ENCODE results near the gene IRF9.
A peak's percentile ranks its signal among the peaks of the same experiment; 100 is the strongest.

IRF9 gene

DNA sequence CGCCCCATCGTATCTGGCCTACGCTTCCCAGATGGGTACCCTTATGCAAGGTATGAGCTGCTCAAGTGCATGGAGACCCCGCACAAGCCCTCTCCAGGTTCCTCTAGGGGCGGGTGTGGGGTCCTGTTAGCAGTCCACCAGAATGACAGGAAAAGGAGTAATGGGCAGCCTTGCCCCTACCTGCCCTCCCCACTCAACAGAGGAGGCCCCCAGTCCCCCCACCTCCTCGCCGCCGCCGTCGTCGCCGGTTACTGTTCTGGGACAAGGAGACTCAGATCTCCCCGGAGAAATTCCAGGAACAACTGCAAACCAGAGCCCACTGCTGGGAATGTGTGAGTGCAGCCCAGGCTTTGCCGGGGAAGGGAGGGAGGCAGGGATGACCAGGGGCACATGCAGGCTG lies 16.8 kb downstream of the IRF9 start:
- no peak for DNase-seq (ENCODE audit: low spot score)

DNA sequence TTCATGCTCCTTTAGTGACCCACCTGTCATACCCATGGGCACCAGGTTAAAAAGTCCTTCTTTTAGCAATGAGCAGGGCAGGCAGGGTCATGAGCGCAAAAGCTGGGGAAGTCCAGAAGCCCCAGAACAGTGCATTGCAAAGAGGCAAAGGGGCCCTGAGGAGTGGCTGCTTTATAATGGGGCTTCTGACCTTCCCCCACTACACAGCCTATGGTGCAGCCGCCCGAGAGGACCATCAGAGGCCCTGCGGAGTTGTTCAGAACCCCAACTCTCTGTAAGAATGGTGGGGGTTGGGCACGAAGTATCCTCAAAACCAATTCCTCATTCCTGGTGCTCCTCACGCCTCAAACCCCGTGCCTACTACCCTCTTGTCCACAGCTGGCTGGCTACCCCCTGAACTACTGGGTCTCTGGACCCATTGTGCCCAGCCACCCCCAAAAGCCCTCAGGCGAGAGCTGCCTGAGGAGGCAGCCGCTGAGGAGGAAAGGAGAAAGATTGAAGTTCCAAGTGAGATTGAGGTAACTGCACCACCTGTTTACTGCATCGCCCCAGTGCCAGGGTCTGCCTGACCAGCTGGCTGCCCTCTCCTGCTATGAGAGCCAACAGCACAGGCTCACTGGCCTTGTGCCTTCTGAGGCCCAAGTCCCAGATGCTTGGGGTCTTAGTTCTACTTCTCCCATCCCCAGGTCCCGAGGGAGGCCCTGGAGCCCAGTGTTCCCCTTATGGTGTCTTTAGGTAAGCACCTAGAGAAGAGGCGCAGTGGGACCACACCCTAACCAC lies 17.5 kb downstream of the IRF9 start:
- no peak for DNase-seq (ENCODE audit: low spot score)

DNA sequence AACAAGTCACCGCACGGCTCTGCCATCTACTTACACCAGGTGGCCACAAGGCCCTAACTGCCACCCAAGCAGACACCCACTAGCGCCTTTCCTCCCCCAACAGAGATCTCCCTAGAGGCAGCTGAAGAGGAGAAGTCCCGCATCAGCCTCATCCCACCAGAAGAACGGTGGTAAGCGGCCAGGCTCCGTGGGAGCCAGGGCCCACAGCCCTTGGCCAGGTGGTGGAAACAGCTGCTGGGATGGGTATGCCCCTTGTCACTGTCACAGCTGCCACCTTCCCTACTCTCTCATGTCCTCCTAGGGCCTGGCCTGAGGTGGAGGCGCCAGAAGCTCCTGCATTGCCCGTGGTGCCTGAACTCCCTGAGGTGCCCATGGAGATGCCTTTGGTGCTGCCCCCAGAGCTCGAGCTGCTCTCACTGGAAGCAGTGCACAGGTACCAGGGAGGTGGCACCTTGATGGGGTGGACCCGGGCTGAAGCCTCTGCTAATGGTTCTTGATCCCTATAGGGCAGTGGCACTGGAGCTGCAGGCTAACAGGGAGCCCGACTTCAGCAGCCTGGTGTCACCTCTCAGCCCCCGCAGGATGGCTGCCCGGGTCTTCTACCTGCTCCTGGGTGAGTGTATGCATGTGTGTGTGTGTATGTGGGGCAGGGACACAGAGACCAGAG lies 18.4 kb downstream of the IRF9 start:
- no peak for DNase-seq (ENCODE audit: low spot score)

DNA sequence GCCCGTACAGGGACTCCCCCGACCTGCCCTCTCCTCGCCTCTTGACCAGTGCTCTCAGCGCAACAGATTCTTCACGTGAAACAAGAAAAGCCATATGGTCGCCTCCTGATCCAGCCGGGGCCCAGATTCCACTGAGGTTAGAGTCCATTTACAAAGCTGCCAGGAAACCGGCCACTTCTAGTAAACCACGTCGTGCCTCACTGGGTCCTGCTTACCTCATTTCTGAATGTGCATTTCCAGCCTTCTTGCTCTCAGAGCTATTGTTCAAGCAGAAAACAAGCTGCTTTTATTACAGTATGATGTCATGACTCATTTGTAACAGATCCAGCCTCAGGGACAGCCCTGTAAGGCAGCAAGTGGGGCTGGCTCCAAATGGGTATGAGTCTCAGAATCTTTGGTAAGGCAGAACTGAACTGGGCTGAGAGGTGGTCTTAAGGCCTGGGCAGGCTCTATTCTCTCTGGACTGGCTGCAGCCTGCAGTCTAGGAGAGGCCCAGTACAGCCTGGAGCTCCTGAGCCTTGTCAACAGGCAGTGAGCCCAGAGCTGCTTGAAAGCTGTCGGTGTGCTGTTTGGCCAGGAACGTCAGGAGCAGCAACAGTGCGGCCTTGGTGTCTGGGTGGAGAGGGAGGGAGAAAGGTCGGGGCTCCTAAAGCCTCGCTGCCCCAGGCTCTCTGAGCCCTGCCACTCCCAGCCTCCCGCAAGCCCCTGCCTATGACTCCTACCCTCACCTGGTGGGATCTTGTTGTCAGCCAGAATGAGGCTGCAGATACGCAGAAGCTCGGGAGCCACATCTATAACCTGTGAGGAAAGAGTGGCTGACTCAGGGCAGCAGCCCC lies 19.1 kb downstream of the IRF9 start:
- peak; percentile 79 for DNase-seq (ENCODE audit: low spot score)

DNA sequence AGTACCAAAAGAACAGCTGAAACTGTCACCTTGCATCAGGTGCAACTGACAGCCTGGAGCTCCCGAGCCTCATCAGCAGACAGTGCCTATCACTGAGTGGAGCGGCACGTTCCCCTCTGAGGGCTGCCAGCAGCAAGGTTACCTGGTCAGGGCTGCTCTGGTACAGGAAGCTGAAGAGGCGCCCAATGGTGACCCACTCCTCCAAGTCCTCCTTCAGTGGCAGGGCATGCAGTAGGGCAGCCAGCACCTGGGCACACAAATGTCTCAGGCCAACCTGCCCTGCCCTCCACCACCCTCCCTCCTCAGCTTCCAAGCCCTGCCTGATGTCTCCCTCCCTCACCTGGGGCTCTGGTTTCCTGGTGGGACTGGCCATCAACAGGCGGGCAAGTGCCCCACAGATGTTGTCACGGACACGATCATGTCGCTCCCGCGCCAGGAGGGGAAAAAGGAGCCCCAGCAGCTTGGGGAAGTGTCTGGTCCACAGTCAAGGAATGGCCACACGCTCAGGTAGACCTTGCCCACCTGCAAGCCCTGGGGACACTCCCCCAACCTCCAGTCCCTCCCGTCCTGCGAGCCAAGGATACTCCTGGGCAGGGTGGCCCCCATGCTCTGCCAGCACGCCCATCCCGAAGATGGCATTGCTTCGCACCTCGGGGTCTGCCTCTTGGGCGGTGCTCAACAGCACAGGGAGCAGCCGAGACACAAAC lies 20.5 kb downstream of the IRF9 start:
- no peak for DNase-seq (ENCODE audit: low spot score)

DNA sequence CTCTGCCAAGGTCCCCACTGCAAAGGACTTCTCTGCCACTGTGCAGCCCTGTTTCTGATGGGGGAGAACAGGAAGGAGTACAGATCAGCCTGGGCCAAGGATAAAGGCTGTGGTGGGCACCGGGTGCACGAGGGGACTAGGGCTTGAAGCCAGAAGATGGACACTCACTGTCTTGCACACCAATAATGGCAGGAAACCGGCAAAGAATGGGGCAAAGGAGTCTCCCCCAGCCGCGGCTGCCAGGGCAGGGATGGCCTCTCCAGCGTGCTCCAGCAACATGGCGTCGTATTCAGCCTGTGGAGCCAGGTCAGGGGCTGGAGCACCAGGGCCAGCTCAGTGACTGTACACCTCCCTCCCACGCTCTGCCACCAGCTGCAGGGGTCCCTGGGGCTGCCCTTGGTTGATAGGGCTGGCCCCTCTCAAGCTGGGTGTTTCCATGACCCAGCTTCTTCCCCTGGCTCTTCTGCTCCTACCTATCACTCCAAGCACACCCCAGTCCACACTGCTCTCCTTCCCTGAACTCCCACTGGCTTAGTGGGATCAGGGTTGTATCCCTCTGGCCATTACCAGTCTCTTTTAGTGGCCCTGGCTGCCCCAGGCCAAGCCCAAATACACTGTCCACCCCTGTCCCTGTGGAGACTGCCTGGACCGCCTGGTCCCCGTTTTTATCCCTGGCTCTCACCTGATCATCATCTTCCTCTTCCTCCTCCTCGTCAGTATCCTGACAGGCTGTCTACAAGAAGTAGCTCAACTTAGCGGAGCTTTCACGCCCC lies 21.2 kb downstream of the IRF9 start:
- DNase-seq (ENCODE audit: low spot score): no peak

DNA sequence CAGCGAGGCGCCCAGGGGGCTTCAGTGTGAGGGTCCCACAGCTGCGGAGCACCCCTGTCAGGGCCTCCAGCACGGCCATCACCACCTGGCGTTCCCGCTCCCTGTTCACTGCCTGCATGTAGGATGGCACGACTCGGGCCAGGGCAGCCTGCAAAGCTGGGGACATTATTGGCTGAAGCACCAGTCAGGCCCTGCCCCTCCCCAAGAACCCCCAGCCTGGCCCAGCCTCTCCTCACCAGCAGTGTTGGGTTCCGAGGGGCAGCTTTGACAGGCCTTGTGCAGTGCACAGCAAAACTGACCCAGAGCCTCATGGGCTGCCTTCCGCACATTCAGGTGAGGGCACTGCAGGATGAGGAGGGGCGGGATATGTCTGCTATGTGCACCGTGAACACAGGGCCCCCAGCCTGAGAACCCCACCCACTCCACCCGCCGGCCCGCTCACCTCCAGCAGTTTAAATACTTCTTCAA lies 22.0 kb downstream of the IRF9 start:
- DNase-seq (ENCODE audit: low spot score): no peak

DNA sequence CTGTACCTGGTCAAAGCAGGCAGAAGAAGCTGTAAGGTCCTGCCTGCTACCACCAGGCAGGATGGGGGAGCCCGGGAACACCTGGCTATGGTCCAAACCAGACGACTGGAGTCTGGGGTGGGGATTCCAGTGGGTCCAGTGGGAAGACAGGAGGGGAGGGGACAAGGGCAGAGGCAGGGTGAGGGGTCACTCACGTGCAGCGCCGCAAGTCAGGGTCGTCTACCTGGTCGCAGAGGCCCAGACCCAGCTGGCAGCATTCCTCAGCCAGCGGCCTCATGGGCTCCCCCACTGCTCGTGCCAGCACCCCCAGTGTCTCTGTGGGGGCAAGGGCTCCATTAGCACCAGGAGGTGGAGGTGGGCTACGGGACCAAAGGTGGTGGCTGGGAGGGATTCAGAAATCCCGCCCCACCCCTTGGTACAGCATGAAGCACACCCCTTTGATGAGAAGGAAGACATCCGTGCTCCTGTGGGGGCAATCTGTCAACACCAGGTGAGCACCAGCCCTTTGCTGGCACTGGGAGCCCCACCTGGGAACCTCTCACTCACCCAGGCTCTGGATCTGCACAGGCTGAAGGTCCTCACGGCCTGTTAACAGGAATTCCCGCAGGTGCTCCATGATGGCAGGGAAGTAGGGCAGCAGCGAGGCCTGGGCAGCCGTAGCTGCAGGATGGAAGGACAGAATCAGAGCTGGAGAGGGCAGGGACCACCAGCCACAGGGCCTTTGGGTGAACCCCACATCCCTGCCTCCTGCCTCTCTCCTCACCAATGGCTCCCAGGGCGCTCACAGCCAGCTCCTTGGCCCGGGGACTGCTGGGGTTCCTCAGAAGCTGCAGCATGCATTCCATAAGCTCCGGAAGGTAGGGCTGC lies 23.3 kb downstream of the IRF9 start:
- DNase-seq (ENCODE audit: low spot score): no peak

DNA sequence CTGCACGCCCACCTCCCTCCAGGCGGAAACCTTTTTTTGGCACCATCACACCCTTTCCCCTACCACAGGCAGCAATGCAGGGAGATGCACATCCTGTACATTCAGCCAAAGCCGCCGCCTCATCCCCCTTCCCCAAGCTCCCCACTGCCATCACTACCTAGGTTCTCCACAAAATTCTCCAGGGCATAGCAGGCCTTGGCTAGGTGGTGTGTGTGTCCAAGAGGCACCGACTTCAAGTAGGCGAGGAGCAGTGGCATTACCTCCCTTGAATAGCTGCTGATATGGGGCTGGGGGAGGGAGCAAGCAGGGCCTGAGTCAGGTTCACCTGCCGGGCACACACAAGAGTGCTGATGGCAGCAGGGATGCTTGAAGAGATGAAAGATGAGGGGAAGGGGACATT lies 24.0 kb downstream of the IRF9 start:
- DNase-seq (ENCODE audit: low spot score): no peak

DNA sequence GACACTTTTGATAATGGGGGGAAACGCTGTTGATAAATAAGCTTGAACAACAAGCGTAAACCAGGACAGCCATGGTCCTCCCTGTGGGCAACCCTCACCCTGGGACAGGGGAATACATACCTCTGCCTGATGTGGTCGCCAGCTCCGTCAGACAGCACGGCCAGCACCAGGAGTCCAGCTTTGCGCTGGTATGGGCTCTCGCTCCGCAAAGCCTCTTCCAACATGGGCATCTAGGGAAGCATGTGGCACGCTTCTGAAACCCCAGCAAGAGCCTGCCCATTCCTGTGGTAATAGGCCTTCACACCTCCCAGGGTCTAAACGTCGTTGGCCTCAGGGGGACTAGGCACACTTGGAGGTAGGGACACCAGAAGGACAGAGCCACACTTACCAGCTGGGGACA lies 24.7 kb downstream of the IRF9 start:
- no peak for DNase-seq (ENCODE audit: low spot score)

DNA sequence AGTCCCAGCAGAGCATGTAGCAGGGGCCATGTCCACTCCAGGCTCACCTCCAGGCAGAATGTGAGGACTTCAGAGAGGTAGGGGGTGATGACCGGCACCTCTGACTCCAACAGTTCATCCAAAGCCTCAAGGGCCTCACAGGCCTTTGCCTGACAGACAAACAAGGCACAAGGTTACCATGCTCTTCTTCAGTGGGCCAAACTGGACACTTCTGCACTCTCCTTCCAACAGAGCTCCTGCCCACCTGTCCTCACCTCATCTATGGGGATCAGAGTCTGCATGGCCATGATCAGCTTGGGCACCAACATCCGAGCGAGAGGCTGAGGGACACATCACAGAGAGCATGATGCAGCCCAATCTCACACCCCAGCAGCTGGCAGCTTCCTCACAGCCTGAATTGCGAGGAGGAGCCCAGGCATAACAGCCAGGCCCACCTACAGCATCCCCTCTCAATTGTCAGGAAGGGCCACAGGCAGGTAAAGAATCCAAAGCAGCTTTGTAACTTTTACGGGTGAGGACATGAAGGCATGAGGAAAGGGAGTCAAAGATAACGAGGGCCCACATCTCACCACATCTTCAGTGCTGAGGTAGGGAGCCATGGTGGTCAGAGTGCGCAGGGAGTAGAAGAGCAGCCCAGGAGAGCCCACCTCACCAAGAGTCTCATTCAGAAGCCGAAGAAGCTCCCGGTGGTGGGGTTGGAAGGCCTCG lies 25.9 kb downstream of the IRF9 start:
- DNase-seq (ENCODE audit: low spot score): no peak

DNA sequence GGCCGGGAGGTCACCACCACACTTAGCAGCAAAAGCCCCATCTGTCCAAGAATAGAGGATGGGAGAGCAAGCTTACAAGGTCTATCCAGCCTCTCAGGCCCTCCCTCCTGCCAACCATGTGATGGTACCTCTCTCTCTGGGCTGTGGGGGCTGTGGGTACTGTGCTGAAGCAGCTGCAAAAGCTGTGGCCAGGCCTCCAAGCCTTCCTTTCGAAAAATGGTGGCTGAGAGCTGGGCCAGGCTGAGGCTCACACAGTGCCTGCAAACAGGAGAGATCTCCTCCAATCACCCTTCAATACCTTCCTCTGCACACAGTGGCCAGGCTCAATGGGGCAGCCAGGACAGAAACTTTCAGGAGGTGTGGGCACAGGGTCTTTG lies 26.5 kb downstream of the IRF9 start:
- no peak for DNase-seq (ENCODE audit: low spot score)

DNA sequence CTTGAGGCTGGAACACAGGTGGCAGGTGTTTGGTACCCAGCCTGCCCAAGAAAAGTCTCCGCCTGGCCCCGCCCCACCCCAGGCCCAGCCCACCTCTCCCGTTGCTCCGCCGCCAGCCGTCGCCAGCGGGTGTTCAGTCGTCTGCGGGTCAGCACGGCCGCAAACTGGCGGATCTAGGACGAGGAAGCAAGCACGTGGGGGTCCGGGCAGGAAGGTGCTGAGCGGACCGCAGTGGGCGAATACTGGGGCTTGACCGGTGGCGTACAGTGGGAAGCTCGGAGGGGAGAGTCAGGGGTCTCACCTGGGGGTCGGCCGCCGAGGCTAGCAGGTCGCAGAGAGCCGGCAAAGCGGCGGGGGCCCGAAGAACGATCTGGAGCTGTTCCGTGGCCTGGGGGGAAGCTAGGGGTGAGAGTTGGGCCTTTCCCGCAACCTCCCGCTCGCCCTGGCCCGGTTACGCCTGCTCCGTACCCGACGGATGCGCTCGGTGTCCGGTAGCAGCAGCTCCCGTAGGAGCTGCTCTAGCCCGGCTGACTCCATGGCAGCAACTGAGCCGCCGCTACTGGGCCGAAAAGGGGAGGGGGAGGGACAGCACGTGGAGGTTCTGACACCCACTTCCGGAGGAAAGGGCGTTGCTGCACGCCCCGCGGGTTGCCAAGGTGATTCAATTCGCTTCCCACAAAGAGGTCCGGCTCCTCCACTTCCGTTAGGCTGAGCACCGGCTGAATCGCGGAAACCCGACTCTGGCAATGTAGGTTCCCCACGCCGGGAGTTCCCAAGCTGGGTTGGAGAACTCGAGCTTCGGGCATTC lies 27.4 kb downstream of the IRF9 start, which contains the start of gene IPO4:
IPO4 (minus strand) TSS at position 566 of the 808 bp plus-strand sequence; CDS start at position 537, 29 bp downstream.
- peak; percentile 98 for DNase-seq (ENCODE audit: low spot score)

DNA sequence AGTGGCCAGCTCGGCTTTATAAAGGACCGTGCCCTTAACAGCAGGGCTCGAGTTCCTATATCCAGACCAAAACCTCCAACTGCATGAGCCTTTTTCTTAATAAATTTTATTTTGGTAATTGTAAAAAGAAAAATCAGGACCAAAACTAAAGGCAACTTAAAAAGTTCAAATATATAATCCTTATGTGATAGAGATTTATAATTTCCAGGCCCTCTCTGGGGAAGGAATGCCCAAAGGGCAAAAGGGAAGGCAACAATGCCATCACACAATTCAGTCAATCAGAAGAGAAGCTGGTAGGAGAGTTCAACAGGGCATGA lies 28.0 kb downstream of the IRF9 start:
- no peak for DNase-seq (ENCODE audit: low spot score)

DNA sequence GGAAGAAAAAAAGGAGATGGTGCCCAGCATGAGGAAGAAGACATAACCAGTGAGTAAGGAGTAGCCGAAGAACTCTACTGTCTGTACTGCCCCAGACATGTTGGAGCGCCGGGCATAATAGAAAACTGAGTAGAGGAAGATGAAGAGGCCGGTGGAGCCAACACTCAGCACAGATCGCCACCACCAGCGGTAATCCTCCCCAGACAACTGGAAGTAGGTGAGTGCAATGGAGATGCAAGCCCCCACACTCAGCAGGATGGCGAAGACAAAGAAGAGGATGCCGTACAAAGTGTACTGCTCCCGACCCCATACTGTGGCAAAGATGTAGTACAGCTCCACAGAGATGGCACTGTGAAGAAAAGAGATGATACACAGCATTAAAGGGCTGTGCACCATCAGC lies 28.4 kb downstream of the IRF9 start:
- DNase-seq (ENCODE audit: low spot score): no peak

DNA sequence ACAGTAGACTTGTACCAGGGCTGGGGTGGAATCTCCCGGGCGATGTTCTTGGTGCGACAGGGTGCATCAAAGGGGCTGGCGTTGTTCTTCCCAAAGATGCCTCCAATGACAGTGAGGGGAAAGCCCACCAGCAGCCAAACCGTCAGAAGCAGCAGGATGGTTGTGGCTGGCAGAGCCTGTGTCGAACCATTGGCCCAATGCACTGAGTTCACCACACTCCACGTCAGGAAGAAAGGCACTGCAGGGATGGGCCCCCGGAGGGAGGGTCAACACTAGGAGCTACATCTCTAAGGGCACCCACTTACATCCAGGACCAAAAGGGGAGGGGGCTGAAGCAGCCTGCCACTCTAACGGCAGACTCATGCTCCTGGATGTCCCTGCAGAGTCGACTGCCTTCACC lies 29.4 kb downstream of the IRF9 start:
- no peak for DNase-seq (ENCODE audit: low spot score)

DNA sequence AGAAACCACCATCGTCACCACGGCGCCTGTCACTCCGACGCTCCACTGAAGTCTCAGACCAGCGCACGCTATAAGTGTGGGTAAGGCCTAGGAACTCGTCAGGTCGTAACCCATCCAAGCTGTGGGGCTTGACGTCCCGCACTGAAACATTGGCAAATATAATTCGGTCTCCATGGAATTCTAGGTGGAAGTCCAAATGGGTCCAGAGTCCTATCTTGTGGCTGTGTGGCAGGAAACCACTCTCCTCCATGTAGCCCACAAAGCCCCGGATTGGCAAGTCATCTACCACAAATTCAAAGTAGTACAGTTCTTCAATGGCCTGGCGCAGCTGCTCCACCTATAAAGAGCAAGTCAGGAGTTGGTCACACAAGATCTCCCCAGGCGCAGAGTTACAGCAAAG lies 31.9 kb downstream of the IRF9 start:
- no peak for DNase-seq (ENCODE audit: low spot score)

DNA sequence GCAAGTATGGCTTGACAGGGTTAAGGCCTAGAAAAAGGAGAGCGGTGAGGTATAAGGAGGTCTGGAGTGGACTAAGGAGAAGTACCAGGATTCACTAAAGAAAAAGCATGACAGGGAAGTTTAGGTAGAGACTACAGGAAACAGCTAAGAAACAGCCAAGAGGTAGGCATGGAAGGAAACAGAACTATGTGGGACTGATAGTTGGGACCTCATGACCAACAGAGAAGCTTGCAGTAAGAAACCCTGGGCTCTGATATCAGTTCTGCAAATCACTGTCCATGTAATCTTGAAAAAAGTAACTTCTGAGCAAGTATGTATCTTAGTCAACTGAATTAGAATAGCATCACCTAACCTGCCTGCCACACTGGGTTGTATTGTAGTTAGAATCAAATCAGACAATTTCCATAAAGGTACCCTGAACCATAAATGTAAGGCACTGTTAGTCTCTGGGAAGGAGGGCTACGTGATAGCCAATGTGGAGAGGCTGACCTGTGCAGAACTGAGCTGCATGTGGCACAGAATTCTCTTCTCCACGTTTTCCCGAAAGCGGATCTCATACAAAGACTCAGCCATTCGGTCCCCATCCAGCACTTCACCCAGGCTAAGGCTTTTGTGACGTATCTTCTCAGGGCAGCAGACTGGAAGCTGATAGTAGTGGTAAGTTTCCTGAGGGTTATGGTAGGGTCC lies 33.3 kb downstream of the IRF9 start:
- no peak for DNase-seq (ENCODE audit: low spot score)

DNA sequence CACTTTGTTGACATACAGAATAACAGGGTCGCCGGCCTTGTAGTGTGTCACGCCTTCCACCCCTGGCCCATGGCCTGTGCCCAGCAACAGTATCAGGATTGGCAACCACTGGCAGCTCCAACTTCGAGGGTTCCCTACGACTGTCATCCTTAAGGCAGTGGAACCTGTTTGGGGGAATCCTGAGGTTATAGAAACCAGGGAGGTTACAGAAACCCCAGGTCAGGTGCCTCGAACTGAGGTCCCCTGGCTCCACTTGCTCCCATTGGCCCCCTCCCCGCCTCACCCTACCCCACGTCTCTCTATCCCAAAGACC lies 33.8 kb downstream of the IRF9 start:
- no peak for DNase-seq (ENCODE audit: low spot score)
